HFFc6 (cell line): ENCODE results near the gene CDH22. TPM values are rescaled to one million over a fixed set of nuclear protein-coding genes. Genes with fewer than 3 reads are reported as not detected.

Experiments used
- DNase-seq: peaks from one replicate; pipeline ENCODE4 v3.0.0-alpha.2; 2018
- H3K27ac Mint-ChIP-seq: 2 replicates; pipeline ENCODE4 v1.8.0; 2020; ENCODE audit warnings: mild to moderate bottlenecking, mixed read lengths
- H3K27me3 Mint-ChIP-seq: 2 replicates; pipeline ENCODE4 v1.8.0; 2021; ENCODE audit warnings: mild to moderate bottlenecking, moderate library complexity, mixed read lengths; ENCODE audit not compliant: insufficient read depth
- H3K36me3 Mint-ChIP-seq: 2 replicates; pipeline ENCODE4 v1.8.0; 2021; ENCODE audit warnings: low read depth, mixed read lengths
- H3K4me1 Mint-ChIP-seq: 2 replicates; pipeline ENCODE4 v1.8.0; 2020; ENCODE audit warnings: low read depth, mixed read lengths
- H3K4me3 Mint-ChIP-seq: 2 replicates; pipeline ENCODE4 v1.8.0; 2020; ENCODE audit warnings: mild to moderate bottlenecking, moderate library complexity, mixed read lengths
- H3K9me3 Mint-ChIP-seq: 2 replicates; pipeline ENCODE4 v1.8.0; 2020; ENCODE audit warnings: mild to moderate bottlenecking, mixed read lengths
- CTCF ChIP-seq: fragments of 200-600 bp; sonication (generic); IDR thresholded peaks from 2 replicates; pipeline ENCODE4 v1.5.0; 2021; ENCODE audit warnings: antibody characterized with exemption, mild to moderate bottlenecking
- total RNA-seq, 6 experiments: library from RNA; stranded (reverse); fragmentation: NEBNext Ultra II Directional; extraction: Animal tissue kit (Norgen Biotek cat#: 25700); gene quantifications; 2 replicates in 1 of 6; 3 replicates in 5 of 6; pipeline ENCODE4 v1.2.3, GENCODE V29; 2021

CDH22 gene
- total RNA-seq, 6 experiments from 2014 or later: not detected

DNA sequence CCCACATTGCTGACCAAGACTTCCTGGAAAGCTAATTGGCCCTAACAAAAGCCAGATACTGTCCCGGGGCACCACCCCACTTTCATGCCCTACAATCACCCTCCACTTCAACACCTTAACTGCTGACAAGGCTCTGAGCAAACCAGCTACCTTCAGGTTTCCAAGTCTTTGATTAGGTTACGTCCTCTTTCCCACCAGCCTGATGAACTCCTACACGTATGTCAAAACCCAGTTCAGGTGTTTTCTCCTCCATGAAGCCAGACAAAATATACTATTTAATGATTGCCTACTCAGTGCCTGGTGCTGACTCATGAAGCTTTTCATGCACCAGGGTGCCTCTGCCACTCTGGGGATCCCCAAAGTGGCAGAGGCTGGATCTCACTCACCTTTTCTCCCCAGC, 58.6 kb downstream of the CDH22 start:
- no peak for DNase-seq
- H3K27ac Mint-ChIP-seq: no peak overlapping the region
- no peak for TF ChIP-seq CTCF
- H3K36me3 Mint-ChIP-seq: no peaks in the 10 kb centered on the region
- peaks cover 77% of the 10 kb centered on the region for H3K27me3 Mint-ChIP-seq
- no peak overlapping the region for H3K4me3 Mint-ChIP-seq
- H3K9me3 Mint-ChIP-seq: no peaks in the 10 kb centered on the region
- no peaks in the 10 kb centered on the region for H3K4me1 Mint-ChIP-seq

DNA sequence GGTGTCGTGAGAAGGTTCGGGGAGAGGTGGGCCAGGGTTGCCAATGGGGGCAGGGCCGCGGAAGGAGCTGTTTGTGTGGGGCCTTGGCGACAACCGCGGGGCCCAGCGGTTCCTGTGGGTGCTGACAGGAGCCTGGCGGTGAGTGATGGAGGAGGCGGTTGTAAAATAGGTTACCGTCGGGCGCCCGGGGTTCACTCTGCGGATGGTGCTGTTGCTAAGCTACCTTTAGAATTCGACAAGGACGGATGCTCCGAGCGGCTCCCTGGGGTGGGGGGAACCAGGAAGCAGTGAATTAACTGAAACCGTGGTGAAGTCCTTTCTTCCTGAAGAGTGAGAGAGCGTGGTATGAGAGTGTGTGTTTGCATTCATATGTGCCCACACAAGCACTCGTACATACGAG, 61.7 kb downstream of the CDH22 start:
- H3K4me1 Mint-ChIP-seq: no peaks in the 10 kb centered on the region
- no peak for DNase-seq
- no peak for TF ChIP-seq CTCF
- no peaks in the 10 kb centered on the region for H3K36me3 Mint-ChIP-seq
- H3K9me3 Mint-ChIP-seq: no peaks in the 10 kb centered on the region
- no peak overlapping the region for H3K27ac Mint-ChIP-seq
- no peak overlapping the region for H3K4me3 Mint-ChIP-seq
- H3K27me3 Mint-ChIP-seq: peaks cover 62% of the 10 kb centered on the region

GRCh38 chr20:46243707-46244628, 64.3 kb downstream of the CDH22 start:
- no peak for TF ChIP-seq CTCF
- H3K27ac Mint-ChIP-seq: no peak overlapping the region
- H3K4me3 Mint-ChIP-seq: no peak overlapping the region
- no peaks in the 10 kb centered on the region for H3K4me1 Mint-ChIP-seq
- H3K9me3 Mint-ChIP-seq: no peaks in the 10 kb centered on the region
- H3K27me3 Mint-ChIP-seq: peaks cover 50% of the 10 kb centered on the region
- no peaks in the 10 kb centered on the region for H3K36me3 Mint-ChIP-seq
- DNase-seq: no peak

- Mint-ChIP-seq H3K4me1 (no peaks in the 10 kb centered on the region), H3K27me3 (peaks cover 40% of the 10 kb centered on the region), H3K9me3 (no peaks in the 10 kb centered on the region), H3K27ac (no peak overlapping the region), H3K36me3 (no peaks in the 10 kb centered on the region), H3K4me3 (no peak overlapping the region)
- TF ChIP-seq CTCF: no peak
- no peak for DNase-seq
Measured at GRCh38 chr20:46242390-46242789, 65.9 kb downstream of the CDH22 start.

GRCh38 chr20:46240881-46241280, 67.4 kb downstream of the CDH22 start:
- H3K27me3 Mint-ChIP-seq: peaks cover 29% of the 10 kb centered on the region
- H3K9me3 Mint-ChIP-seq: no peaks in the 10 kb centered on the region
- no peak overlapping the region for H3K4me3 Mint-ChIP-seq
- no peak for DNase-seq
- H3K27ac Mint-ChIP-seq: no peak overlapping the region
- H3K4me1 Mint-ChIP-seq: no peaks in the 10 kb centered on the region
- TF ChIP-seq CTCF: no peak
- H3K36me3 Mint-ChIP-seq: no peaks in the 10 kb centered on the region
